HEK293 (cell line): ENCODE measurements around the gene FYCO1.

Source experiments
- CTCF ChIP-seq: fragments of 450-650 bp; formaldehyde crosslinking; IDR thresholded peaks from 2 replicates; pipeline ENCODE4 v1.5.1; 2016; ENCODE audit warnings: missing biosample characterization, missing genetic modification characterization
- RBAK ChIP-seq: fragments of 450-650 bp; formaldehyde crosslinking; IDR thresholded peaks from 2 replicates; pipeline ENCODE4 v1.5.1; 2016; ENCODE audit warnings: missing biosample characterization, missing genetic modification characterization
- TF ChIP-seq, protein P1 (sequence below): fragments of 450-650 bp; formaldehyde crosslinking; IDR thresholded peaks from 2 replicates; pipeline ENCODE4 v1.5.1; 2017; ENCODE audit warnings: missing biosample characterization, missing genetic modification characterization

DNA sequence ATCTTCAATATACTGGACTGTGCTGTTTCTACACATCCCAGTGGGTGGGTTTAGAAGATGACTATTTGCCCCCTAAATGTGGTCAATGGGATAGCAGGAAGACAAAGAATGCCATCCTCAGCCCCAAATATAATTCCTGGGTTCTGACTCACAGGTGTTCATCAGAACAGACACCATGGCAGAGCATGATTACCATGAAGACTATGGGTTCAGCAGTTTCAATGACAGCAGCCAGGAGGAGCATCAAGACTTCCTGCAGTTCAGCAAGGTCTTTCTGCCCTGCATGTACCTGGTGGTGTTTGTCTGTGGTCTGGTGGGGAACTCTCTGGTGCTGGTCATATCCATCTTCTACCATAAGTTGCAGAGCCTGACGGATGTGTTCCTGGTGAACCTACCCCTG, 49.3 kb downstream of the FYCO1 start:
- no peak for TF ChIP-seq RBAK (tag by site-specific recombination)
- TF ChIP-seq, protein P1, sequence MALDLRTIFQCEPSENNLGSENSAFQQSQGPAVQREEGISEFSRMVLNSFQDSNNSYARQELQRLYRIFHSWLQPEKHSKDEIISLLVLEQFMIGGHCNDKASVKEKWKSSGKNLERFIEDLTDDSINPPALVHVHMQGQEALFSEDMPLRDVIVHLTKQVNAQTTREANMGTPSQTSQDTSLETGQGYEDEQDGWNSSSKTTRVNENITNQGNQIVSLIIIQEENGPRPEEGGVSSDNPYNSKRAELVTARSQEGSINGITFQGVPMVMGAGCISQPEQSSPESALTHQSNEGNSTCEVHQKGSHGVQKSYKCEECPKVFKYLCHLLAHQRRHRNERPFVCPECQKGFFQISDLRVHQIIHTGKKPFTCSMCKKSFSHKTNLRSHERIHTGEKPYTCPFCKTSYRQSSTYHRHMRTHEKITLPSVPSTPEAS (tag by site-specific recombination) = no peak
- no peak for TF ChIP-seq CTCF
